Hippocampal formation (tissue), 2 donors: ENCODE data around the gene RAB44.
"Not testable (repeated sequence)": the region's sequence is repeated elsewhere in the genome, so short reads cannot be mapped to it uniquely, and the experiment has no call there.

Experiments used
- DNase-seq, 2 donors: peaks; one replicate each; lab custom pipeline; 2025; lab: John Stamatoyannopoulos, UW

Gene RAB44, protein sequence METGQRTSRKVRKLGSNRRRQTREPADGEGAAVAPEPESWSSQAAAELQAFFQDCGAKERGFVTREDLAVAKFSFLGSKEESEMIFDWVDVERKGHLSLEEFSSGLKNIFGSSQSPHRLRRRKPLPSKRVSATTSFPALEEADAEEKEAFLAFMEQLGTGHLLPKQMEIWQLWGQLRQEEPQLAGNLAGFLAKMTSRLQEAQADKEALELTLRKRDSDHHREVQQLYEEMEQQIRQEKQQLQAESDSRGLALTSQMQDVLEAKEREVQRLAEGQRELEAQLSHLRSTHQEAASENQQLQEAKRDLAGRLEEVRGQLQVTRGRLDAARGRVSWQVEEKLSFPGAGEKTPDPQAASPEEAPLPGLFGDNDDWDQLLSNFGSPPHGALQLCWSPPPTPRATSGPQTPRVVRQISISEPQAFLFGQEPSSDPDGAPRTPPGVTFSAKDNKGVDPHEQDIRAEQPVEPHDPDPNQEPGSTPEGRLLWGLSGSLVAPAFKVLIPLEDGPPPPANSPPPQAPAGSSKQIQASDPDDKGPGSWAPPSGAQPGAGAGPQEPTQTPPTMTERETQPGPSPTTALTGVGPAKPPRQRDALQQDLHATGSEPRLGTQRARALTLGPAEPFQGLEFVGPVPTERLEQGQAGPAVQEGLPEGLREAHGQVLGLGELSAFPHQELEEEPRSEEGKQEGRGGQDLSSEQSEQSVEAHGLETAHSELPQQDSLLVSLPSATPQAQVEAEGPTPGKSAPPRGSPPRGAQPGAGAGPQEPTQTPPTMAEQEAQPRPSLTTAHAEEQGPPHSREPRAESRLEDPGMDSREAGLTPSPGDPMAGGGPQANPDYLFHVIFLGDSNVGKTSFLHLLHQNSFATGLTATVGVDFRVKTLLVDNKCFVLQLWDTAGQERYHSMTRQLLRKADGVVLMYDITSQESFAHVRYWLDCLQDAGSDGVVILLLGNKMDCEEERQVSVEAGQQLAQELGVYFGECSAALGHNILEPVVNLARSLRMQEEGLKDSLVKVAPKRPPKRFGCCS

DNA sequence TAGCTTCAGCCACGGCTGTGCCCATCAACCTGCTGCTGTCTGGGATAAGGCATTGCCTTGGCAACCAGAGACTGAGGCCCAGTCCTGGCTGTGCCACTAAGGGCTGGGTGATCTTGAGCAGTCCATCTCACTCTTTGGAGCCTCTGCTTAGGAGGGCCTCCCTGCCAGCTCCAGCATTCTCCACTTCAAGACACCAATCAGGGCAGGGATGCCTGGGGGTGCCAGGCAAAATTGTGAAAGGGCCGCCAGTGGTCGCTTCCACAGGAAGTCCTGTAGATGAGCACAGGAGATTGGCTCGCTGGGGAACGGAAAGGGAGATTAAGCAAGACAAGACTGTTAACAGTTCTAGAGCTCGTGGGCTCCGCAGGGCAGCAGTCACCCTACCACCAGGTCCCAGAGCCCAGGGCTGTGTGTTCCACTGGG, at the start of gene RAB44:
RAB44 (plus strand) TSS at position 346 of the 423 bp plus-strand sequence. CDS start 6,410 bp downstream, outside the sequence.
- DNase-seq: no peak

DNA sequence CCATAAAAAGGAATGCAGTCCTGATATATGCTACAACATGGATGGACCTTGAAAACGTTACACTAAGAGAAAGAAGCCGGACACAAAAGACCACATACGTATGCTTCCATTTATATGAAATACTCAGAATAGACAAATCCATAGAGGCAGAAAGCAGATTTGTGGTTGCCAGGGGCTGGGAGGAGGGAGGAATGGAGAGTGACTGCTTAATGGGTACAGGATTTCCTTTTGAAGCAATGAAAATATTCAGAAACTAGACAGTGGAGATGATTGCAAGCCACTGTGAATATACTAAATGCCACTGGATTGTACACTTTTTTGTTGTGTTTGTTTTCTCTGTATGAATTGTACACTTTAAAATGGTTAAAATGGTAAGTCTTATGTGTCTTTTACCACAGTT, 48.5 kb upstream of the RAB44 start:
- no peak for DNase-seq

DNA sequence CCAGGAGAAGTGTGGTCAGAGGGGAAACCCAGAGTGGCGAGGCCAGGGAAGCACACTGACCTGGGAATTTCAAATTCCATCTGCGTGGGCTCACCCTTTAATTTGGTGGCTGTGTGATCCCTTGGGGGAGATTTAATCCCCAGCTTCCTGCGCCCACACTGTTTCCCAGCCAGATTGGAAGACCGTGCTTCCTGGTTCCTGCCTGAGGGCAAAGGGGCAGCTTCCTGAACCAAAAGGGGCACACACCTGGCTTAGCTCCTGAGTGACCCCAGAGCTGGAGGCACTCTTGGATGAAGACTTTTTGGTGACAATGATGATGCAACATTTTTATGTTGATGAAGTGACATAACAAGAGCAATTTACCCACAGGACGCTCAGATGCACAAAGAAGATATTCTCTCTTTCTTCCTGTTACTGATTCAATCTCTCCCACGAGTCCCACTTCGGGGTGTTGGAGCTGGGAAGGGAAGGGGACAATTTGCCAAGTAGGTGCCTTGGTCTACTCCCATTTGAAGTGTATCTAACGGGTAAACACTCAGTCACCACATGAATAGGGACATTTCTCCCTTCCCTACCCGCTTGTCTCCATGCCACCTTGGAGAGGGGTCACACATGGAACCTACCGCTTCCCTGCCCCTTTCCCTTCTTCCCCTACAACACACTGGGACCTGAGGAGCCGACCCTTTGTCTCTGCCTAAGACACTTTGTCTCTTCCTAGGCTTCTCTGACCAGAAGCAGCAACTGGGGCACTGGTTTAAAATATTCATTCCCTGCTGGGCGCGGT, 47.7 kb upstream of the RAB44 start:
- no peak for DNase-seq

DNA sequence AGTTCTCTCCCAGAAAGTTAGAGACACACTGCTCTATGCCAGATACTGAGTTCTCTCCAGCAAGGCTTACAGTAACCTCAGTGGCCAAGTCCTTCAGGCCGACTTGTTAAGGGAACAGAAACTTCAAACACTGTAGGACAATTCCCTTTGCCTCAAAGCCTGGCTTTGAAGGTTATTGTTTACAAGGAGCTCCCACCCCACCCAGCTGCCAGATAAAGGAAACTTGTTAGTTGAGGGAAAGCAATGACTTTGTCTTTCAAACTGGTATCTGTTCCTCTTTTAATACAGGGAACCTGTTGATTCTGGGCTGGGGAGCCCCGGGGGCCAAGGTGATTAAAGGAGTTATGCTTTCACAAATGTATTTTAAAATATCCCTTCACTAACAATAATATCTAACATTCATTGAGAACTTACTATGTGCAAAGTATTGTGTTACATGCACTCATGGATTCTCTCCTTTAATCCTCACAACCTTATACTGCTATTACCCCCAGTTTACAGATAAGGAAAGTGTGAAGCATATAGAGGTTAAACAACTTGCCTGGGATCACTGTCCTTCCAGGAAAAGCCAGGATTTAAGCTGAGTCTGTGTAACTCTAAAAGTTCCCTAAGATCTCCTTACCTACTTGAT, 46.7 kb upstream of the RAB44 start:
- DNase-seq: no peak

DNA sequence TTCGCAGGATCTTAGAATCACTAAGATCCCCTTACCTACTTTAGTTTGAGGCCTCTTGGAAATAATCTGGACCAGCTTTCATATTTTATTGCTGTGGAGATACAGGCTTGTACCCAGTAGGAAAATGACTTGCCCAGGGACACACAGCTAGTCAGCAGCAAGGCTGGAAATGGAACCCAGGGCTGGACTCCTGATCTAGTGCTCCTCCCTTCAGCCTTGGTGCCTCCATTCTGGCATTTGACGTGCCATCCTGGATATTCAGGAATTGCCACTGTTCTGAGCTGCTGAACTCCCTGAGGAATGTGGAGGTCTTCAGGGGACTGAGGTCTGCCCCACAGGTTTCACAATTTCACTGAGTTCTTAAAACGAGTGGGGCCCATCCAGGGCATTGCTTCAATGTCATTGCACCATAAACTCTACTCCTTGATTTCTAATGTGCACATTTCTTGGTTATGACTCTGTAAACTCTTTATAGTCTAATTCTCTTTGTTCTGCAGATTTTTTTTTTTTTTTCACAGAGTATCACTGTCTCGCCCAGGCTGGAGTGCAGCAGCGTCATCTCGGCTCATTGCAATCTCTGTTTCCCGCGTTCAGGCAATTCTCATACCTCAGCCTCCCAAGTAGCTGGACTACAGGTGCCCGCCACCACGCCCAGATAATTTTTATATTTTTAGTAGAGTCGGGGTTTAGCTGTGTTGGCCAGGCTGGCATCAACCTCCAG, 45.8 kb upstream of the RAB44 start:
- DNase-seq: no peak

DNA sequence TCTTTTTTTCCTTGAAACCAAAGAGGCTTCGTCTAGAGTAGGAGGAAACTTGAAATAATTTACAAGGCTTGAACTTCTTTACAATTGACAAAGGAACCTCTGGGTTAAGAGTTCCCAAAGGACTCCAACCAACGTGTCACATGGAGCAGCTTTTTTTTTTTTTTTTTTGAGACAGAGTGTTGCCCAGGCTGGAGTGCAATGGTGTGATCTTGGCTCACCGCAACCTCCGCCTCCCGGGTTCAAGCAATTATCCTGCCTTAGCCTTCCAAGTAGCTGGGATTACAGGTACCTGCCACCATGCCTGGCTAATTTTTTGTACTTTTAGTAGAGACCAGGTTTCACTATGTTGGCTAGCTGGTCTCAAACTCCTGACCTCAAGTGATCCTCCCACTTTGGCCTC, 43.2 kb upstream of the RAB44 start:
- not testable (repeated sequence) for DNase-seq

DNA sequence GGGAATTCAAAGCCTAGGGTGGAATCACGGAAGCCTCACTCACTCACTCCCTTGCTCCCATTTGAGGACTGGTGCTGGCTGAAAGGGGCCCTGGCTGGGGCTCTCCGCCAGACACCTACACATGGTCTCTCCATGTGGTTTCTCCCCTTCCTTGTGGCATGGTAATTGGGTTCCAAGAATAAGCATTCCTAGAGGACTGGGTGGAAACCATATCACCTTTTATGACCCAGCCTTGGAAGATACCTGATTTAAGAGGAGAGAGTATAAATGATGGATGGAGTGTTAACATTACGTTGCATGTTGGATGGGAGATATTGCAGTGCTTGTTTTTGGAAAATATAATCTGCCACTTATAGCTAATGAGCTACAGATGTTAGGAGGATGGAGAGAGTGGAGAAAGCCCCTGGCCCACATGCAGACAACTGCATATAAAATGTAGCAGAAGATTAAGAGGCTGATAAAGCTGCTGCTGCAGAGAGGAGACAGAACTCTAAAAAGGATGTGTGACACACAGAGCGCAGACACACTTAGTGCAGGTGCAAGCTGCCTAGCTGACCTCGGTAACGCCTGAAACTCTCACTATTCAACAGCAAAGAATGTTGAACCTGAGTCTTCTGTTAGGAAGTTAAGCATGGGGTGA, 42.4 kb upstream of the RAB44 start:
- DNase-seq: no peak

DNA sequence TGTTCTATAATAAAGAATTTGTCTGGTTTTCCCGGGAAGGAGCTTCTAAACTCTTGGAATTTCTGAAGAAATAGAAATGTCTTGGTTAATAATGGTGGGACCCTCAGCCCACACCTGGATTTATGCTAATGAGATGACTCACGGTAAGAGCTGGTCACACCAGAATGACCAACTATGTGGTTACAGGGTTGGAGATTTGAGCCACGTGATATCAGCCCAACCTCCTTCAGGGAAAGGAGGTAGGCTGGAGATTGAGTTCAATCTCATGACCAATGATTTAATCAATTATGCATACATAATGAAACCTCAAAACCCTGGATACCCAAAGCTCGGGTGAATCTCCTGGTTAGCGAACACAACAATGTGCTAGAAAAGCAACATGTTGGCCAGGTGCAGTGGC, 41.2 kb upstream of the RAB44 start:
- no peak for DNase-seq

DNA sequence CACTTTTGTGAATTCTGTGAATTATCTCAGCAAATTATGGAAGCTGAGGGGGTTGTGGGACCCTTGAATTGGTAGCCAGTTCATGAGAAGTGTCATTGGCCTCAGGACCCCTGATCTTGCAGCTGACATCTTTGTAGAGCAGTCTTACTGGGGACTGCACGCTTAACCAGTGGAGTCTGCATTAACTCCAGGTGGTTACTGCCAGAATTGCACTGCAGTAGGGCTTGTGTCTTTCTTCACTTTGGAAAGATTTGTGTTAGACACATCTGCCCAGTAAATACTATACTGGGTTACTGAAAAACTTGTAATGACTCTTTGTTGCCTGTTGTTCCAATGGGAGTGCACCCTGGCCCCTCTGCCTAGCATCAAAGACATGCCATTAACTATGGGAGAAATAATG, 40.4 kb upstream of the RAB44 start:
- DNase-seq: no peak

DNA sequence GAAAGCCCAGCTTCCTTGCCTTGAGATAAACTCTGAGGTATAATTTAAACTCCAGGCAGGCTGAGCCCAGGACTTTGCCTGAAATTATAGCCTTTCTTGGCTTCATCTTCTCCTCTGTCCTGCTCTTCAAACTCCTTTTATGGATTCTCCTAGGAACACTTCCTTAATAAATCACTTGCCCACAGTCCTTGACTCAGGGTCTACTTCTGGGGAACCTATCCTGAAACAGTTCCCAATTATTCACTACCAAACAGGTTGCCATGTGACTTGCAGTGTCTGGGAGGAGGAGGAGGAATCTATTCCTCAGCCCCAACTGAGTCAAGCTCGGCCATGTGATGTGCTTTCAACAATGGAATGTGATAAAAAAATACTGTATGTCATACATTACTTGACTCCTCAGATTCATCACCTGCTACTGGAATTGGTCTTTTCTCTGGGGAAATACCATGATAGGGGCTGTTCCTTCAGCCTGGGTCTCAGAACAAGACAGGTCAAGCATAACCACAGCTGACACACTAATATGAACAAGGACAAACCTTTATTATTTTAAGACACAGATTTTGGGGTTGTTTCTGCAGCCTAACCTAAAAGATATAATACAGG, 39.6 kb upstream of the RAB44 start:
- no peak for DNase-seq

DNA sequence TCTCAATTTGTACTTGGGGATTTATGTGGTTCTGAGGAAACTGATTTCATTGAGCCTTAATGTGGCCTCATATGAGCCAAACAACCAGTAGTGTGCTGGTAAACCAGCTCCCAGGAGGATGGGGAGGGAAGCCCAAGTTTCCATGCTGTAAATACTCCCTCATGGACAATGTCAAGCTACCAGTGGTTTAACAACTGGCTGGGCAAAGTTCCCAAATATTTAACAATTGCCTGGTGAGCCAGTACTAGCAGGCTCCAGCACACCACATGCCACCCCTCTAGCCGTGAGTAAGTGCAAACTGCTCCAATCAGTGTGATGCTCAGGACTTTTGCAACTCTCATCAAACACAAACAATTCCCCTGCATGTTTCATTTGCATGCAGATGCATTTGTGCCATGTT, 38.4 kb upstream of the RAB44 start:
- DNase-seq: no peak

DNA sequence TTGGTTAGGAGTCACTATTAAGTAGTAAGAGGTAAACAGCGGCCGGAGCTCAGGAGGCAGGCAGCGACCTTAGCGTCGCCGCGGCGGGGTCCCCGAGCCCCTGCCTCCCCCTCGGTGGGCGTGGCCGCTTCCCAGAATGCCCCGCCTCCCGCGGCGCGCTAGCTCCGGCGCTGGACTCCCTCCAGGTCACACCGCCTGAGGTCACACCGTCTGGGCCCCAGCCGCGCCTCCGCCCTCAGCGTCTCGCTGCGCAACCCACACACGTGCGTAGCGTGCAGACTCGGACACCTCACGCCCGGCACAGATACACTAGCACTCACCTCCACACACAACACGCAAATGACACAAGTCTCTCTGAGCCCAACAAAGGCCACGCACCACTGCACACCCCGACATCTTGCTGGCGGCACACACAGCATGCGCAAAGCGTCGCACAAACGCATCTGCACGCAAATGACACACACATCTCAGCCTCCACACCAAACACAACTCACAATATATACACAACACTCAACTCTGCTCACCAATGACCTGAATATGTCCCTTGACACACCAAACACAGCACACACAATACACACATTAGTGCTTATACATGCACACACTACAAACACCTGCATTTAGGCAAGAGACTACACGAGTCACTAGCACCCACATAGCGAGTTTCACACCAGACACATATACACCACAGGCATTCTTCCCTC, 36.7 kb upstream of the RAB44 start:
- DNase-seq: no peak

DNA sequence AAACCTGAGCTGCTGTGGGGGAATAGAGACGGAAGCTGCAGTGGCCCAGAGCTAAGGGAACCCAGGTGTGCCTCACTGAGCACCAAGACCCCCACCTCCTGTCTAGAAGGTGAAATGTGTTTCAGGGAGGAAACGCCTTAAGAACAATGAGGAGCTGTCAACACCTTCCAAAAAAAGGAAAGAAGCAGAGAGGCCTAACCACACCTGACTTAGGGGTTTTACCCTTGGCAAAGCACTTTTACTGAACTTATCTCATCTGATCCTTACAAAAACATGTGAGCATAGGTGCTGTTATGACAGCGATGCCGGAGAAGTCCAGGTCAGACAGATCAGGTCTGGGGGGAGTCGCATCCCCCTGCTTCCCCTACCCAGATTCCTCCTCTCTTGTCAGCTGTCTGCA, 35.2 kb upstream of the RAB44 start:
- no peak for DNase-seq

DNA sequence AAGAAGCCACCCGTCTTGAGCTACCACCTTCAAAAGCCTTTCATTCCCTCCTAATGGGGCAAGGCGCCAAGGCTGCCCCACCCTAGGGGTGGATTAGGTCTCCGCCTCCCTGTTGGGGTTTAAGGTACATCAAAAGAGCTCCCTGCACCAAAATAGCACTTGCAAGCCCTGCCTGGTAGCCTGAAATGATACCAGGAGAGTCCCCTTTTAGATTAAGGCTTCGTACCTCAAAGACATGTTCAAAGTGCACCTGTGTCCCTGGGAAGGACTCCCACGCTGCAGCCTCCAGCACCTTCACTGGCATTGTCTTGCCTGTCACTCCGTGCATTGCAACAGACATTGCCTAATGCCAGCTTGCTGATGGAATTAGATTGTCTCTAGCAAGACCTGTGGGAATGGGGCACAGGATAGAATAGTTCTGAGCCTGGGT, 34.8 kb upstream of the RAB44 start:
- no peak for DNase-seq

DNA sequence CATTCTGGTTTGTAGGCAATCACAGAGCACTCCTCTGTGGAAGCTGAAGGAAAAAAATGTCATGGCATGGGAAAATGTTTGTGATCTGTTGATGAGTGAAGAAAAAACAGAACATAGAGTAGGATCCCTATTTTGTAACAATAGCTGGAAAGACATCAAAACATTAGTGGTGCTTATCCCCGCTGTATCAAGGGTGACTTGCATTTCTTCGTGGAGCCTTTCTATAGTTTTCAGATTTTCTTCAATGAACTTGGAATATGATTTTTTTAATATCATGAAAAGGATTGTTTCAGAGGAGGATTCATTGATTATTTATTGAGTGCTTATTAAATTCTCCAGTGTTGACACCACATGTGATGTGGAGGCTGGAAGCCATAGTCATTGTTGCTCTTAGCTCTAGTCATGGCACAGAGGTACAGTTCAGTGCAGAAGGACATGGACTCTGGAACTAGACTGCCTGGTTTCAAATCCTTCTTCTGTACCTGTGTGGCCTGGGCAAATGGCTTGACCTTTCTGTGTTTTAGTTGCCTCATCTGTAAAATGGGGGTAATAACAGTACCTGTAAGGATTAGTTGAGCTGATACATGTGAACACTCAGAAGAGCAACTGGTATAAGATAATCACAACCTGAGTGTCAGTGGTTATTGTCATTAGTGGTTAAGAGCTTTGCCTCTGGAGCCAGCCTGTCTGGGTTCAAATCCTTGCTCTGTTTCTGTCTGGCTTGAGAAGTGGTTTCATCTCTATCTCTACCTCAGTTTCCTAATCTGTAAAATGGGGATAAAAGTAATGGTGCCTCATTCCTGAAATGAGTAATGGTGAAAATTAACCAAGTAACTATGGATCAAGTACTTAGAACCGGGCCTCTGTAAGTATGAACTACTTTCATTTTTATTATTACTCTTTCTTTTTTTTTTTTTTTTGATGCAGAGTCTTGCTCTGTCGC, 33.9 kb upstream of the RAB44 start:
- no peak for DNase-seq

DNA sequence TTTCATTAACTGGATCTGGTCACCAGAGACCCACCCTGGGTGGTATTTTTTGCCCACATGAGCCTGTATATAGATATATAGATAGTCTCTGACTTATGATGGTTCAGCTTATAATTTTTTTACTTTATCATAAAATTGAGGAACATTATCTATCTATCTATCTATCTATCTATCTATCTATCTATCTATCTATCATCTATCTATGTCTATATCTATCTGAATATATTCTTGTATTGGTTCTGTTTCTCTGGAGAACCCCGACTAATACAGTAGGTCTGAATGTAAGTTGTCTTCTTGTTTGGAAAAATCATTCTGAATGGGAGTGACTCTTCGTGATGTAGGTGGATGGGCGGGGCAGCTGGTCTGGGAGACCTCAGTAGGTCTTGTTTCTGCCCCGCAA, 32.4 kb upstream of the RAB44 start:
- DNase-seq: no peak

DNA sequence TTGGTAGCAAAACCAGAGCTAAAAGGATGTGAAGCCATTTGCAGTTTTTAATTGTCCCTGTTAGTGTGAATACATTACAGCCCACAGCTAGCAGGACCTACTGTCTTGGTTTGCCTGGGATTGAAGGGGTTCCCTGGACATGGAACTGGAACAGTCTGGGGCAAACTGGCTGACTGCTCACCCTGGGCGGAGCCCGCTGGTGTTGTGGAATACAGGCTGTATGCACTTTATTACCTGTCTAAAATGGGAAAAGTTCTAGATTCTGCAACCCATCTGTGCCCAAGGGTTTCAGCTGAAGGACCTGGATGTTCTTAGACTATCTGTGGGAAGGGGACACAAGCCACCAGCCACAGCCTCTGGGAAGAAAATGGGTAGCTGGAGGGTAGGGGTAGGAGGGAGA, 31.3 kb upstream of the RAB44 start:
- DNase-seq: no peak
